ENCODE results near the gene SDK2.

Gene SDK2

GRCh38 chr17:73632513-73632912 is 11.7 kb downstream of the SDK2 start:
- no peak for DNase-seq

- no peak for DNase-seq
Observed at GRCh38 chr17:73630965-73631595, 13.2 kb downstream of the SDK2 start.

GRCh38 chr17:73630531-73630930 is 13.7 kb downstream of the SDK2 start:
- no peak for DNase-seq

- no peak for DNase-seq
Observed at GRCh38 chr17:73628642-73629552, 15.3 kb downstream of the SDK2 start.

GRCh38 chr17:73625991-73626673 is 18.1 kb downstream of the SDK2 start:
- no peak for DNase-seq

- DNase-seq: no peak
Observed at GRCh38 chr17:73625006-73625405, 19.2 kb downstream of the SDK2 start.

GRCh38 chr17:73624496-73624988 is 19.7 kb downstream of the SDK2 start:
- DNase-seq: no peak

- no peak for DNase-seq
Observed at GRCh38 chr17:73623818-73624217, 20.4 kb downstream of the SDK2 start.

GRCh38 chr17:73623247-73623646 is 21.0 kb downstream of the SDK2 start:
- DNase-seq: no peak

GRCh38 chr17:73622381-73622780 is 21.9 kb downstream of the SDK2 start:
- no peak for DNase-seq

GRCh38 chr17:73621685-73622084 is 22.6 kb downstream of the SDK2 start:
- DNase-seq: no peak

- DNase-seq: no peak
Observed at GRCh38 chr17:73620414-73620813, 23.8 kb downstream of the SDK2 start.

GRCh38 chr17:73617501-73617900 is 26.7 kb downstream of the SDK2 start:
- DNase-seq: no peak

GRCh38 chr17:73616873-73617404 is 27.3 kb downstream of the SDK2 start:
- no peak for DNase-seq

- no peak for DNase-seq
Observed at GRCh38 chr17:73616120-73616872, 27.9 kb downstream of the SDK2 start.

- DNase-seq: no peak
Observed at GRCh38 chr17:73614256-73614655, 30.0 kb downstream of the SDK2 start.

- DNase-seq: no peak
Observed at GRCh38 chr17:73613271-73614233, 30.7 kb downstream of the SDK2 start.

- DNase-seq: no peak
Observed at GRCh38 chr17:73612031-73612472, 32.2 kb downstream of the SDK2 start.

GRCh38 chr17:73611630-73612029 is 32.6 kb downstream of the SDK2 start:
- DNase-seq: no peak

- DNase-seq: no peak
Observed at GRCh38 chr17:73610331-73610911, 33.8 kb downstream of the SDK2 start.

GRCh38 chr17:73609758-73610157 is 34.5 kb downstream of the SDK2 start:
- DNase-seq: no peak

Measured in CD4-positive, alpha-beta T cell treated with Interleukin-4 for 1 hour (primary cell).